HG02610 (cell line): ENCODE results near the gene NUDT19.
"Not testable (repeated sequence)": the region's sequence is repeated elsewhere in the genome, so short reads cannot be mapped to it uniquely, and the experiment has no call there.

Source experiments
- ATAC-seq: cut with Tn5 transposase; IDR thresholded peaks from one replicate; pipeline ENCODE4 v1.9.1; 2021; ENCODE audit warnings: mild to moderate bottlenecking, moderate library complexity; ENCODE audit not compliant: unreplicated experiment

NUDT19 gene

GRCh38 chr19:32704006-32704405 lies 12.4 kb downstream of the NUDT19 start:
- ATAC-seq = not testable (repeated sequence)

GRCh38 chr19:32708457-32708856 lies 16.8 kb downstream of the NUDT19 start:
- ATAC-seq = no peak

- no peak for ATAC-seq
Measured at GRCh38 chr19:32709032-32709431, 17.4 kb downstream of the NUDT19 start.

GRCh38 chr19:32711747-32712146 lies 20.1 kb downstream of the NUDT19 start:
- no peak for ATAC-seq

- ATAC-seq = not testable (repeated sequence)
Measured at GRCh38 chr19:32716203-32716602, 24.6 kb downstream of the NUDT19 start.

- ATAC-seq = no peak
Measured at GRCh38 chr19:32717496-32717895, 25.9 kb downstream of the NUDT19 start.

GRCh38 chr19:32718286-32718685 lies 26.7 kb downstream of the NUDT19 start:
- no peak for ATAC-seq

- ATAC-seq = no peak
Measured at GRCh38 chr19:32719611-32720059, 28.0 kb downstream of the NUDT19 start, which contains the start of gene TDRD12. Gene TDRD12, plus strand, starts transcription at chr19:32719767. Its CDS starts 306 bp downstream, at chr19:32720073.

- ATAC-seq = no peak
Measured at GRCh38 chr19:32720216-32720935, 28.8 kb downstream of the NUDT19 start.

GRCh38 chr19:32720936-32721250 lies 29.3 kb downstream of the NUDT19 start:
- ATAC-seq = no peak

GRCh38 chr19:32735936-32736335 lies 44.3 kb downstream of the NUDT19 start:
- ATAC-seq = no peak

GRCh38 chr19:32743021-32743420 lies 51.4 kb downstream of the NUDT19 start:
- no peak for ATAC-seq

- no peak for ATAC-seq
Measured at GRCh38 chr19:32743447-32743846, 51.8 kb downstream of the NUDT19 start.

- no peak for ATAC-seq
Measured at GRCh38 chr19:32744555-32745325, 53.1 kb downstream of the NUDT19 start.

- ATAC-seq = not testable (repeated sequence)
Measured at GRCh38 chr19:32745594-32746251, 54.1 kb downstream of the NUDT19 start.

GRCh38 chr19:32746631-32747196 lies 55.1 kb downstream of the NUDT19 start:
- not testable (repeated sequence) for ATAC-seq

- ATAC-seq = no peak
Measured at GRCh38 chr19:32748497-32748896, 56.9 kb downstream of the NUDT19 start.

GRCh38 chr19:32748948-32749347 lies 57.3 kb downstream of the NUDT19 start:
- no peak for ATAC-seq

GRCh38 chr19:32749361-32749760 lies 57.7 kb downstream of the NUDT19 start:
- ATAC-seq = no peak

- no peak for ATAC-seq
Measured at GRCh38 chr19:32750441-32751055, 58.9 kb downstream of the NUDT19 start.

GRCh38 chr19:32751066-32751465 lies 59.4 kb downstream of the NUDT19 start:
- ATAC-seq = no peak
